ENCODE data around the gene CXCL12. TPM values are rescaled to one million over a fixed set of nuclear protein-coding genes. Genes with fewer than 3 reads are reported as not detected.

The CXCL12 gene
- total RNA-seq, 1 donor from 2014 or later = 23.7 TPM

GRCh38 chr10:44413416-44413815, 28.5 kb upstream of the CXCL12 start:
- Histone ChIP-seq H3K27ac (ENCODE audit: low read depth, low read length) (no peak overlapping the region), H3K27me3 (ENCODE audit: insufficient read depth, low read length) (no peaks in the 10 kb centered on the region), H3K9me3 (ENCODE audit: insufficient read depth, low read depth, low read length) (no peaks in the 10 kb centered on the region), H3K4me2 (ENCODE audit: low read length) (no peak overlapping the region), H3K9ac (ENCODE audit: low read length) (no peak overlapping the region), H3K4me3 (ENCODE audit: insufficient read depth, low read depth, low read length) (no peak overlapping the region), H3K79me2 (ENCODE audit: insufficient read depth, low read length) (no peaks in the 10 kb centered on the region), H3K36me3 (ENCODE audit: insufficient read depth, low read length) (no peaks in the 10 kb centered on the region), H2AFZ (ENCODE audit: low read depth, low read length) (no peak overlapping the region), H3K4me1 (ENCODE audit: insufficient read depth, low read length) (no peaks in the 10 kb centered on the region), H4K20me1 (ENCODE audit: insufficient read depth, low read length) (no peaks in the 10 kb centered on the region)
- H3K27me3 Mint-ChIP-seq (ENCODE audit: low read depth, unreplicated experiment) = peaks cover 6% of the 10 kb centered on the region
- no peak overlapping the region for H3K4me3 Mint-ChIP-seq (ENCODE audit: unreplicated experiment)
- peaks cover 10% of the 10 kb centered on the region for H3K9me3 Mint-ChIP-seq (ENCODE audit: unreplicated experiment)
- H3K36me3 Mint-ChIP-seq (ENCODE audit: low read depth, unreplicated experiment) = no peaks in the 10 kb centered on the region
- H3K4me1 Mint-ChIP-seq (ENCODE audit: low read depth, unreplicated experiment) = no peaks in the 10 kb centered on the region
- H3K27ac Mint-ChIP-seq (ENCODE audit: unreplicated experiment) = no peak overlapping the region
- TF ChIP-seq, protein P1, sequence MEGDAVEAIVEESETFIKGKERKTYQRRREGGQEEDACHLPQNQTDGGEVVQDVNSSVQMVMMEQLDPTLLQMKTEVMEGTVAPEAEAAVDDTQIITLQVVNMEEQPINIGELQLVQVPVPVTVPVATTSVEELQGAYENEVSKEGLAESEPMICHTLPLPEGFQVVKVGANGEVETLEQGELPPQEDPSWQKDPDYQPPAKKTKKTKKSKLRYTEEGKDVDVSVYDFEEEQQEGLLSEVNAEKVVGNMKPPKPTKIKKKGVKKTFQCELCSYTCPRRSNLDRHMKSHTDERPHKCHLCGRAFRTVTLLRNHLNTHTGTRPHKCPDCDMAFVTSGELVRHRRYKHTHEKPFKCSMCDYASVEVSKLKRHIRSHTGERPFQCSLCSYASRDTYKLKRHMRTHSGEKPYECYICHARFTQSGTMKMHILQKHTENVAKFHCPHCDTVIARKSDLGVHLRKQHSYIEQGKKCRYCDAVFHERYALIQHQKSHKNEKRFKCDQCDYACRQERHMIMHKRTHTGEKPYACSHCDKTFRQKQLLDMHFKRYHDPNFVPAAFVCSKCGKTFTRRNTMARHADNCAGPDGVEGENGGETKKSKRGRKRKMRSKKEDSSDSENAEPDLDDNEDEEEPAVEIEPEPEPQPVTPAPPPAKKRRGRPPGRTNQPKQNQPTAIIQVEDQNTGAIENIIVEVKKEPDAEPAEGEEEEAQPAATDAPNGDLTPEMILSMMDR (IDR thresholded peaks at IDR 0.05; ENCODE audit: insufficient read depth, low read depth, low read length) = no peak
- TF ChIP-seq EZH2 (IDR thresholded peaks at IDR 0.05; ENCODE audit: insufficient read depth, low read length) = no peak
- FAIRE-seq (no peak), DNase-seq (ENCODE audit: low read depth) (peak; percentile 75)

DNA sequence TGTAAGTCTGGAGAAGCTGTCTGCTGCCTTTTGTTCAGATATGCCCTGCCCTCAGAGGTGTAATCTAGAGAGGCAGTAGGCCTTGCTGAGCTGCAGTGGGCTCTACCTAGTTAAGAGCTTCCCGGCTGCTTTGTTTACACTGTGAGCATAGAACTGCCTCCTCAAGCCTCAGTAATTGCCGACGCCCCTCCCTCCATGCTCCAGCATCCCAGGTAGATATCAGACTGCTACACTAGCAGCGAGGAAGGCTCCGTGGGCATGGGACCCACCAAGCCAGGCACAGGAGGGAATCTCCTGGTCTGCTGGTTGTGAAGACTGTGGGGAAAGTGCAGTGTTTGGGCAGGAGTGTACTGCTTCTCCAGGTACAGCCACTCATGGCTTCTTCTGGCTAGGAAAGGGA, 26.4 kb upstream of the CXCL12 start:
- H3K27ac ChIP-seq (ENCODE audit: low read depth, low read length) = no peak overlapping the region
- no peak overlapping the region for H3K27ac Mint-ChIP-seq (ENCODE audit: unreplicated experiment)
- no peak overlapping the region for H3K4me3 Mint-ChIP-seq (ENCODE audit: unreplicated experiment)
- no peaks in the 10 kb centered on the region for H4K20me1 ChIP-seq (ENCODE audit: insufficient read depth, low read length)
- DNase-seq (ENCODE audit: low read depth) = no peak
- H3K27me3 Mint-ChIP-seq (ENCODE audit: low read depth, unreplicated experiment) = peaks cover 8% of the 10 kb centered on the region
- H3K4me2 ChIP-seq (ENCODE audit: low read length) = no peak overlapping the region
- TF ChIP-seq, protein P1 (IDR thresholded peaks at IDR 0.05; ENCODE audit: insufficient read depth, low read depth, low read length) = no peak
- TF ChIP-seq EZH2 (IDR thresholded peaks at IDR 0.05; ENCODE audit: insufficient read depth, low read length) = no peak
- no peak overlapping the region for H3K4me3 ChIP-seq (ENCODE audit: insufficient read depth, low read depth, low read length)
- no peak overlapping the region for H2AFZ ChIP-seq (ENCODE audit: low read depth, low read length)
- no peaks in the 10 kb centered on the region for H3K27me3 ChIP-seq (ENCODE audit: insufficient read depth, low read length)
- no peaks in the 10 kb centered on the region for H3K79me2 ChIP-seq (ENCODE audit: insufficient read depth, low read length)
- H3K9me3 Mint-ChIP-seq (ENCODE audit: unreplicated experiment) = peaks cover 5% of the 10 kb centered on the region
- H3K36me3 Mint-ChIP-seq (ENCODE audit: low read depth, unreplicated experiment) = no peaks in the 10 kb centered on the region
- no peaks in the 10 kb centered on the region for H3K4me1 Mint-ChIP-seq (ENCODE audit: low read depth, unreplicated experiment)
- no peaks in the 10 kb centered on the region for H3K4me1 ChIP-seq (ENCODE audit: insufficient read depth, low read length)
- no peaks in the 10 kb centered on the region for H3K36me3 ChIP-seq (ENCODE audit: insufficient read depth, low read length)
- no peaks in the 10 kb centered on the region for H3K9me3 ChIP-seq (ENCODE audit: insufficient read depth, low read depth, low read length)
- FAIRE-seq = no peak
- H3K9ac ChIP-seq (ENCODE audit: low read length) = no peak overlapping the region

DNA sequence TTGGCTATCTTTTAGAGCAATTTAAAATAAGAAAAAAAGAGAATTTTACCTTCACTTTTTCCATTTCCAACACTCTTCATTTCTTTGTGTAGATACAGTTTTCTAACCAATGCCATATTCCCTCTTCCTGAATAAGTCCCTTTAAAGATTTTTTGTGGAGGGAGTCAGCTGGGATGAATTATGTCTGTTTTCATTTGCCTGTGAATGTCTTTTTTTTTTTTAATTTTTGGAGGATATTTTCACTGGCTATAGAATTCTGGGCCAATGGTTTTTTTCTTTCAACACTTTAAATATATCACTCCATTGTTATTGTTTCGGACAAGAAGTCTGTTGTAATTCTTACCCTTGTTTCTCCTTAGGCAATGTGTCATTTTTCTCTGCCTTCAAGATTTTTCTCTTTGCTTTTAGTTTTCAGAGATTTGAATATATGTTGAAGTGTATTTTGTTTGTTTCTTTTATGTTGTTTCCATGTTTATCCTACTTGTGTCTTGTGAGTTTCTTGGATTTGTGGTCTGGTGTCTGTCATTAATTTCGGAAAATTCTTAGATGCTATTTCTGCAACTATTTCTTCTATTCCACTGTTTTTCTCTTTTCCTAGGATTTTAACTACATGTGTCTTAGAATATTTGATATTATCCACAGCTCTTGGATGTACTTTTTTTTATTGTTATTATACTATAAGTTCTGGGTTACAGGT, 20.0 kb upstream of the CXCL12 start:
- Mint-ChIP-seq H3K27me3 (ENCODE audit: low read depth, unreplicated experiment) (peaks cover 15% of the 10 kb centered on the region), H3K4me1 (ENCODE audit: low read depth, unreplicated experiment) (peaks cover 4% of the 10 kb centered on the region)
- no peak for DNase-seq (ENCODE audit: low read depth)

More for the DNA sequence above, 20.0 kb upstream of the CXCL12 start:
- no peak overlapping the region for H3K4me3 ChIP-seq (ENCODE audit: insufficient read depth, low read depth, low read length)
- TF ChIP-seq EZH2 (IDR thresholded peaks at IDR 0.05; ENCODE audit: insufficient read depth, low read length) = no peak
- TF ChIP-seq, protein P1 (IDR thresholded peaks at IDR 0.05; ENCODE audit: insufficient read depth, low read depth, low read length) = no peak
- no peak for FAIRE-seq
- H3K9me3 ChIP-seq (ENCODE audit: insufficient read depth, low read depth, low read length) = no peaks in the 10 kb centered on the region
- H3K36me3 Mint-ChIP-seq (ENCODE audit: low read depth, unreplicated experiment) = no peaks in the 10 kb centered on the region
- no peak overlapping the region for H3K27ac Mint-ChIP-seq (ENCODE audit: unreplicated experiment)
- no peak overlapping the region for H3K9ac ChIP-seq (ENCODE audit: low read length)
- no peak overlapping the region for H3K4me2 ChIP-seq (ENCODE audit: low read length)
- no peaks in the 10 kb centered on the region for H3K4me1 ChIP-seq (ENCODE audit: insufficient read depth, low read length)
- peaks cover 3% of the 10 kb centered on the region for H3K27me3 ChIP-seq (ENCODE audit: insufficient read depth, low read length)
- no peaks in the 10 kb centered on the region for H3K36me3 ChIP-seq (ENCODE audit: insufficient read depth, low read length)
- no peaks in the 10 kb centered on the region for H3K79me2 ChIP-seq (ENCODE audit: insufficient read depth, low read length)
- no peaks in the 10 kb centered on the region for H4K20me1 ChIP-seq (ENCODE audit: insufficient read depth, low read length)
- H3K4me3 Mint-ChIP-seq (ENCODE audit: unreplicated experiment) = no peak overlapping the region
- H3K9me3 Mint-ChIP-seq (ENCODE audit: unreplicated experiment) = peaks cover 3% of the 10 kb centered on the region
- no peak overlapping the region for H2AFZ ChIP-seq (ENCODE audit: low read depth, low read length)
- no peak overlapping the region for H3K27ac ChIP-seq (ENCODE audit: low read depth, low read length)
